Daoy (cell line): ENCODE data around the gene TSSK2. TPM values are rescaled to one million over a fixed set of nuclear protein-coding genes. Genes with fewer than 3 reads are reported as not detected.
"Not testable (repeated sequence)": the region's sequence is repeated elsewhere in the genome, so short reads cannot be mapped to it uniquely, and the experiment has no call there.

Experiments
- DNase-seq: peaks from one replicate; pipeline ENCODE4 v3.0.0-alpha.2; 2015; ENCODE audit warnings: low read depth
- total RNA-seq: library from RNA; depleted of rRNA; stranded (reverse); fragments of >200 nt; shearing (Covaris generic); gene quantifications from 2 replicates; pipeline ENCODE4 v1.2.3, GENCODE V29; 2014

TSSK2 gene
- total RNA-seq, 1 experiment from 2014 or later: not detected

DNA sequence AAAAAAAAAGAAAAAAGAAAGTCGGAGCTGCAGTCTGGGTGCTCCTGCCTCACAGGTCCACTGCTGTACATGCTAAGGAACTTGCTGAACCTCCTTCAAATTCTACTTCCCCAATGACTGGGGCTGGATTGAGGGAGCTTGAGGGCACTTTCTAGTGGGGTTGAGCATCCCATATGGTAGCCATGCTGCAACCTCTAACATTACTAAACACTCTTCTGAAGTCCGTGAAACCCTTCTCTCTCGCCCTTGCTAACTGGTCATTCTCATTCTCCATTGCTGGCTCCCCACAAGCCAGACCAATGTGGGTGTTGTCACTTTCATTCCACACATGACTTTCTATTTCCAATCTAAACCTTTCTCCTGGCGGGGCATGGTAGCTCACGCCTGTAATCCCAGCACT lies 12.1 kb downstream of the TSSK2 start:
- no peak for DNase-seq

GRCh38 chr22:19143967-19144400 lies 12.9 kb downstream of the TSSK2 start:
- peak; percentile 23 for DNase-seq

GRCh38 chr22:19146215-19146968 lies 15.3 kb downstream of the TSSK2 start:
- no peak for DNase-seq

DNA sequence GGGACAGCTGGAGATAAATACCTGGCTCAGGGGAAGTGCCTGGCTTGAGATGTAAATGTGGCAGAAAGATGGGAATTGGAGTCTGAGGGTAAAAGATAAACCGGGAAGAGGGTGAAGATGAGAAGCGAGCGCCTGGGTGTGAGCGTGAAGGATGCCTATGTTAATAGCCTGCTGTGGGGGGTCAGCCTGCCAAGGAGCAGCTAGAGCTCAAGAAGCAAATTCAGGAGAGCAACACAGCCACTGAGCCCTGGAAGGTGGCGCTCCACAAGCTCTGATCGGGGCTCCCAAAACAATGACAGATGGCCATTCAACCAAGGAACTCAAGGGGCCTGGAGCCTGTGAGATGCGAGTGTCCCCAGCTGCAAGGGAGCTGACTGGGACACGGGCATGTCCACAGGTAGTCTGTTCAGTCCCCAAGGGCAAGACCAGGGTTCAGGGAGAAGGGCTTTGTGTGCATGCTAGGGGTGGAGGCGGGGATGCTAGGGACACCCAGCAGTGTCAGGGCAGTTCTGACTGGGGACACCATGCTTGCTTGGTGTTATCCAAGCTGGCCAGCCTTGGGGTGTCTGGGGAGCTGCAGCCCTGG lies 16.2 kb downstream of the TSSK2 start:
- DNase-seq: no peak

- no peak for DNase-seq
Observed at GRCh38 chr22:19148417-19149046, 17.4 kb downstream of the TSSK2 start.

DNA sequence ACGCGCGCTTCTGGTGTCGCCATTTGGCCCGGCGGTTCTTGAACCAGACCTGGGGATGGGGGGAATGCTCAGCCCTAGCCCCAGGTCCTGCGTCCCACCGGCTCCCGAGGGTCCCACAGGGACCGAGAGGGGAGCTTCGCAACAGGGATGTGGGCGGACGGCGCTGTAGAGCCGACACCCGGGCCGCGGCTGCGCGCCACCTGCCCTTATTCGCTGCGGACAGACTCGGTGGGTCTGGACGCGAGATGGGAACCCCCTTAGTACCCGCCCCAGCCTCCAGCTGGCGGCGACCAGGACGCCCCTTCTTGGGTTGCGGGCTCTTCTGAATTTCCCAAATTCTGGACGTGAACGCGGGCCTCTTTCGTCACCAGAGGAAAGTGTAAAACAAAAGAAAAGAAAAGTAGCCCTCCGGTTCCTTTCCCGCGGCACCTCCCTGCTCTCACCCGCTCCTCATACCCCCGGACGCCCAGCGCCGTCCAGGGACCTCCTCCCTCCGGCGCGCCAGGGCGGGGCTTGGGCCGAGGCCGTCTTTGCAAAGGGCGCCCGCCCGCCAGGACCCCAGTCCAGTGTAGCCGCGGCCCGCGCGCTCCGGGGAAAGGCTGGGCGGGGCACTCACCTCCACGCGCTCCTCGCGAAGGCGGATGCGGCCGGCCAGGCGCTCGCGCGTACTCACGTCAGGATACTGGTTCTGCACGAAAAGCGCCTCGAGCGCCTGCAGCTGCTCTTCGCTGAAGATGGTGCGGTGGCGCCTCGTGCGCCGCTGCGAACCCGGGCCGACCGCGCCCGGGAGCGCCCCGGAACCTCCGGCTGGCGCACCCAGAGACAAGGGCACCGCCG lies 18.2 kb downstream of the TSSK2 start:
- DNase-seq: no peak

- no peak for DNase-seq
Observed at GRCh38 chr22:19149991-19150390, 18.9 kb downstream of the TSSK2 start, which contains the start of gene GSC2. Gene GSC2 (minus strand): TSS chr22:19150292. CDS start chr22:19150283, 9 bp downstream.

GRCh38 chr22:19150482-19151328 lies 19.6 kb downstream of the TSSK2 start:
- DNase-seq: no peak

DNA sequence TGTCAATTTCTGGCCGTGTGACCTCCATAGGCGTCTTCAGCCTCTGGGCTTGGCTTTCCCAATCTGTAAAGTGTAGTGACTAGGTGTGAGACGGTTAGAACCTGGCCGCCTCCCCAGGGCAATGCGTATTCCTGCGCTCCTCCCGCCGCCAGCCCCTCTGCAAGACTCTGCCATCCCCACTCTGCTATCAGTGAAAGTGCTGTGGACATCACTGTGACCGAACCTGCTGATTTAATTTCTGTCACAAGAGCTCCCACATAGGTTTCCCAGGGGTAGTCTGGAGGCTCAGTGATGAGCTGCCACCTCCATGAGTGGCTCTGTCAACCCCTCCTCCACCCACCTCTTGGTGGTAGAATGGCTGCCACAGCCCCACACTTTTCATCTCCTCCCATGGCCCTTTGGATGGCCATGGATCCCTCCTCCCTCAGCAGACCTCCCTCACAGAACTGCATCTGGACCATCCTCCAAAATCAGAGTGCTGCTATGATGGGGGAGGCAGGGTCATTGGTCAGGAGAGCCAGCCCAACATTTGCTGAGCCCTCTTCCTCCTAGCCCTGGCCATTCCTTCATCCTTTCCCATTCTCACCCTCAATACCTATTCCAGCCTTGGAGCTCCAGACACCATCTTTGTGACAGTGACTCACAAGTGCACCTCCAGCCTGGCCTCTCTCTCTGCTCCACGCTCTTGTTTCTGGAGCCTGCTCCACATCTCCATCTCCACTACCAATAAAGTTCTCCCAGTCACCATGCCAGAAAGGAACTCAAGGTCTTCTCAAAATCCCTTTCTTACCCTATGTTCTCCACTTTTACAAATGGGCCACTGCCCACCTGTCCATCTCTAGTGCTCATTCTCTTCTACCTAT lies 20.5 kb downstream of the TSSK2 start:
- no peak for DNase-seq

GRCh38 chr22:19152942-19153883 lies 22.1 kb downstream of the TSSK2 start:
- DNase-seq: no peak

DNA sequence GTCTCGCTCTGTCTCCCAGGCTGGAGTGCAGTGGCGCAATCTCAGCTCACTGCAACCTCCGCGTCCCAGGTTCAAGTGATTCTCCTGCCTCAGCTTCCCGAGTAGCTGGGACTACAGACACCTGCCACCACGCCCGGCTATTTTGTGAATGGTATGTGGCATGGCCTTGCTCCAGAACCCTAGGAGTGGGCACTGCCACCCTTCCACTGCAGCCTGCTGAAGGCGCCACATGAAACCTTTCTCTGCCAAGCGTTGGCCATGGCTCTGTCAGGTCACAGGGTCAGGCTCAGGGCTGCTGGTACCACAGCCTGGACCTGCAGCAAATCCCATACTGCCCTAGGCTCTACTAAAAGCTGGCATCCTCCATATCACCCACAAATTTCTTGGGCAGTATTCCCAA lies 25.0 kb downstream of the TSSK2 start:
- not testable (repeated sequence) for DNase-seq

GRCh38 chr22:19158649-19159048 lies 27.5 kb downstream of the TSSK2 start:
- not testable (repeated sequence) for DNase-seq

GRCh38 chr22:19164425-19164824 lies 33.3 kb downstream of the TSSK2 start:
- no peak for DNase-seq

GRCh38 chr22:19166421-19166820 lies 35.3 kb downstream of the TSSK2 start:
- no peak for DNase-seq

- DNase-seq: no peak
Observed at GRCh38 chr22:19167106-19167869, 36.2 kb downstream of the TSSK2 start.

GRCh38 chr22:19168088-19168890 lies 37.2 kb downstream of the TSSK2 start:
- no peak for DNase-seq
